ENCODE results near the gene ABHD4. TPM values are rescaled to one million over a fixed set of nuclear protein-coding genes. Genes with fewer than 3 reads are reported as not detected.

Gene ABHD4
- total RNA-seq, 2 donors from 2014 or later, result 25.3 to 40.1 TPM

GRCh38 chr14:22555384-22556011, 42.6 kb upstream of the ABHD4 start:
- Histone ChIP-seq H3K27ac (peak overlapping the region in 1 of 2 donors; percentile 20), H3K4me3 (no peak overlapping the region)
- TF ChIP-seq, protein P1, sequence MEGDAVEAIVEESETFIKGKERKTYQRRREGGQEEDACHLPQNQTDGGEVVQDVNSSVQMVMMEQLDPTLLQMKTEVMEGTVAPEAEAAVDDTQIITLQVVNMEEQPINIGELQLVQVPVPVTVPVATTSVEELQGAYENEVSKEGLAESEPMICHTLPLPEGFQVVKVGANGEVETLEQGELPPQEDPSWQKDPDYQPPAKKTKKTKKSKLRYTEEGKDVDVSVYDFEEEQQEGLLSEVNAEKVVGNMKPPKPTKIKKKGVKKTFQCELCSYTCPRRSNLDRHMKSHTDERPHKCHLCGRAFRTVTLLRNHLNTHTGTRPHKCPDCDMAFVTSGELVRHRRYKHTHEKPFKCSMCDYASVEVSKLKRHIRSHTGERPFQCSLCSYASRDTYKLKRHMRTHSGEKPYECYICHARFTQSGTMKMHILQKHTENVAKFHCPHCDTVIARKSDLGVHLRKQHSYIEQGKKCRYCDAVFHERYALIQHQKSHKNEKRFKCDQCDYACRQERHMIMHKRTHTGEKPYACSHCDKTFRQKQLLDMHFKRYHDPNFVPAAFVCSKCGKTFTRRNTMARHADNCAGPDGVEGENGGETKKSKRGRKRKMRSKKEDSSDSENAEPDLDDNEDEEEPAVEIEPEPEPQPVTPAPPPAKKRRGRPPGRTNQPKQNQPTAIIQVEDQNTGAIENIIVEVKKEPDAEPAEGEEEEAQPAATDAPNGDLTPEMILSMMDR (IDR thresholded peaks at IDR 0.05), result no peak

DNA sequence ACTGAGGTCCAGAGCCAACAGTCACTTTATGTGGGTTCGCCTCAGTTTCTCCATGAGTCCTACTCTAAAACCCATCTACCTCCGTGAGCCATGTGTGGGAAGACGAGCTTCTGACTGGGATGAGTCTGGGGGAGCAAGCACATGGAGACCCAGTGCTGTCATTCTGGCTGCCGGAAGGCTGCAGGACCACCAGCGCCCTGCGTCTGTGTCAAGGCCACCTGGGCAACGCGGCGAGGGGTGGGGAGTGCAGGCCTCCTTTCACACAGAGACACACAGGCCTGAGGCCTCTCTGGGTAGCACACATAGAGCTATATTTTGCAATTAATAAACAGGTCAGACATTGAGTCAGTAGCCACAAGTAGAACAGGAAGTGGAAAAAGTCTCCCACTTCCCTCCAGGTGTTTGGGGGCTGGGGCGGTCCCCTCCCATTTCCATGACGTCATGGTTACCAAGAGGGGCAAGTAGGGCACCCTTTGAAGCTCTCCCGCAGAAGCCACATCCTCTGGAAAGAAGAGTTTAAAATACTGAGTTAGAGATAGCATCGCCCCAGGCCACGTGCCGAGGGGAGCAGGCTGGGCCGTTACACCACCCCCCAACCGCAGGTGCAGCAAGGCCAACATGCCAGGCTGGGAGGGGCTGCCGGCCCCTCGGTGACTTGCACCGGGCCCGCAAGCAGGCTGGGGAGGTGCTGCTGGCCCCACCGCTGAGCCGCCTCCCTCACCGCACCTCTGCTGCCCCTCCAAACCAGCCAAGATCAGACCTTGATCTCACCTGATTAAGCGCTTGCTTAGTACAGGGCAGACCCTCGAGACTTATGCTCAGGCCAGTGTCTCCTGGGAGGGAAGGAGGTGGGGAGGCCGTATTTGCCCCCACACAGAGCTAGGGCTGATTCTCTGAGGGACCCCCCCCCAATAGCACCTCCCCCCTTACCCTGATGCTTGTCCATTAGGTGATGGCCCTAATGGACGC, 41.8 kb upstream of the ABHD4 start:
- TF ChIP-seq, protein P1 (IDR thresholded peaks at IDR 0.05), result no peak
- peak overlapping the region; percentile 69 for H3K4me3 ChIP-seq
- H3K4me1 ChIP-seq (ENCODE audit: control insufficient read depth in 1 of 2, low read depth in 2 of 2), result peaks cover 0 to 4% of the 10 kb centered on the region in 2 donors
- ATAC-seq (ENCODE audit: insufficient number of reproducible peaks, low FRiP score, low read depth) (no peak), DNase-seq (ENCODE audit: low spot score) (no peak)
- H3K27me3 ChIP-seq (replicated peaks; ENCODE audit: insufficient read depth), result no peaks in the 10 kb centered on the region
- H3K36me3 ChIP-seq, result no peaks in the 10 kb centered on the region
- no peaks in the 10 kb centered on the region for H3K9me3 ChIP-seq
- no peak overlapping the region for H3K27ac ChIP-seq

More at GRCh38 chr14:22555384-22556011, 42.6 kb upstream of the ABHD4 start:
- H3K9me3 ChIP-seq, result no peaks in the 10 kb centered on the region
- ATAC-seq (ENCODE audit: insufficient number of reproducible peaks, low FRiP score, low read depth), result no peak
- H3K36me3 ChIP-seq, result no peaks in the 10 kb centered on the region
- no peak for DNase-seq (ENCODE audit: low spot score)
- H3K27me3 ChIP-seq (replicated peaks; ENCODE audit: insufficient read depth), result no peaks in the 10 kb centered on the region
- H3K4me1 ChIP-seq (ENCODE audit: control insufficient read depth in 1 of 2, low read depth in 2 of 2), result peaks cover 0 to 4% of the 10 kb centered on the region in 2 donors

DNA sequence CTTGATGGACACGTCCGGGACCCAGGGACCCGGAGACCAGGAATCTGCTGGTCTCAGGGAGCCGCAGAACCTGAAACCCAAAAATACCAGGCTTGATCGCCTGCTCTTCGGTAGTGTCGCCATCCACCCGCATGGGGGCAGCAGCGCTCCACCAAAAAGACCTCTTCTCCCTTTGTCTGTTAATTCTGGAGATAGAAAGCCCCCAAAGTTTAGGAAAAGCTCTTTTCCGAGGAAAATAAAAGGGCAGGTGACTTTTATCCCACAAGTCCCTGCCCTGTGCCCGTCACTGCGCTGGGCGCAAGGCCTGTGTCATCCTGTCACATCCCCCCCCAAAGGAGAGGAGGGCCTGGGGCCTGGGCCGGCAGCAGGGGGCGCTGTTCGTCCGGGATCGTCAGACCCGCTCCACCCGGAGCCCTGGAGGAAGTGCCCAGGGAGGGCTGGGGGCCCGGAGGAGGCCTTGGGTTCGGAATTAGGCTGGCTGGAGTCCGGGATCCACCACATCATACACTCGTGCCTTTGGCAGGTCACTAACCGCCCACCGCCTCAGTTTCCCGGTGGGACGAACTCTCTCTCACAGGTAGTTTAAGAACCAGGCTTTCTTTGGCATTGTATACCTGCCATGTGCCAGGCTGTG, 41.0 kb upstream of the ABHD4 start:
- H3K9me3 ChIP-seq, result no peaks in the 10 kb centered on the region
- no peaks in the 10 kb centered on the region for H3K27me3 ChIP-seq (replicated peaks; ENCODE audit: insufficient read depth)
- peak overlapping the region; percentile 69 for H3K4me3 ChIP-seq
- no peak for DNase-seq (ENCODE audit: low spot score)
- peak overlapping the region in 1 of 2 donors; percentile 46 for H3K27ac ChIP-seq
- peak; percentile 49 for ATAC-seq (ENCODE audit: insufficient number of reproducible peaks, low FRiP score, low read depth)
- TF ChIP-seq, protein P1 (IDR thresholded peaks at IDR 0.05), result peak; percentile 97
- no peaks in the 10 kb centered on the region for H3K36me3 ChIP-seq
- peaks cover 0 to 4% of the 10 kb centered on the region in 2 donors for H3K4me1 ChIP-seq (ENCODE audit: control insufficient read depth in 1 of 2, low read depth in 2 of 2)

DNA sequence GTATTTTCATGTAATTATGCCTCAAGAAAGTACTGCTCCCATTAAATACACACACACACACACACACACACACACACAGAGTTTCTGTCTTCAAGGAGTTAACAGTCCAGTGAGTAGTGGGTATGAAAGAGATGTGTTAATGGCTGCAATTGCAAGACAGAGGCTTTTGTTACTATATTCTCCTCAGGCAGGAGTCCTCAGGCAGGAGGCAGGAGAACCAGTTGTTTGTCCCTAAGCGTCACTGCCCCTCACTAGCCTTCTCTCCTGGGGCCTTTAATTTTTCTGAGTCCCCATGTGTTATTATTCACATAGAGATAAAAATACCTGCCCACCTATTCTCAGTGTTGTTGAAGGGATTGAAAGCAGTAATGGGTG, 40.3 kb upstream of the ABHD4 start:
- no peak overlapping the region for H3K27ac ChIP-seq

More for the DNA sequence above, 40.3 kb upstream of the ABHD4 start:
- no peak for DNase-seq (ENCODE audit: low spot score)
- no peak overlapping the region for H3K4me3 ChIP-seq
- TF ChIP-seq, protein P1 (IDR thresholded peaks at IDR 0.05), result no peak
- no peaks in the 10 kb centered on the region for H3K9me3 ChIP-seq
- no peaks in the 10 kb centered on the region for H3K36me3 ChIP-seq
- no peaks in the 10 kb centered on the region for H3K27me3 ChIP-seq (replicated peaks; ENCODE audit: insufficient read depth)
- no peak for ATAC-seq (ENCODE audit: insufficient number of reproducible peaks, low FRiP score, low read depth)
- peaks cover 0 to 4% of the 10 kb centered on the region in 2 donors for H3K4me1 ChIP-seq (ENCODE audit: control insufficient read depth in 1 of 2, low read depth in 2 of 2)
